HL-60 (cell line): Measurements from ENCODE around the gene NCAPH2.

Source experiments
- DNase-seq, 2 experiments: peaks; one replicate each; pipeline ENCODE4 v3.0.0-alpha.2; 2010 to 2020; ENCODE audit warnings: low read depth in 1 of 2, low spot score in 1 of 2
- H3K27ac ChIP-seq: fragments of 250-450 bp; sonication (Bioruptor Pico); replicated peaks from 2 replicates; pipeline ENCODE4 v1.5.1; 2020; ENCODE audit warnings: mild to moderate bottlenecking, moderate library complexity
- H3K27me3 ChIP-seq: fragments of 250-450 bp; sonication (Bioruptor Pico); 2 replicates; pipeline ENCODE4 v1.5.1; 2021; ENCODE audit warnings: mild to moderate bottlenecking, moderate library complexity; ENCODE audit not compliant: insufficient read depth, poor library complexity, severe bottlenecking
- H3K4me3 ChIP-seq: replicated peaks from 2 replicates; pipeline ENCODE4 v1.5.1; 2011; ENCODE audit warnings: mild to moderate bottlenecking, control low read depth, low read length; ENCODE audit not compliant: insufficient read depth
- CTCF ChIP-seq: IDR thresholded peaks from one replicate; pipeline ENCODE4 v1.5.1; 2011; ENCODE audit warnings: low read length, control low read depth, inconsistent platforms; ENCODE audit not compliant: insufficient read depth
- GABPA ChIP-seq: IDR thresholded peaks from 2 replicates; pipeline ENCODE4 v1.6.1; 2012; ENCODE audit warnings: low read depth
- POLR2AphosphoS5 ChIP-seq: IDR thresholded peaks from 2 replicates; pipeline ENCODE4 v1.6.1; 2012; ENCODE audit warnings: low read depth
- REST ChIP-seq: IDR thresholded peaks from 2 replicates; pipeline ENCODE4 v1.6.1; 2012; ENCODE audit warnings: low read depth; ENCODE audit not compliant: insufficient replicate concordance
- SPI1 ChIP-seq: IDR thresholded peaks from 2 replicates; pipeline ENCODE4 v1.6.1; 2012; ENCODE audit warnings: low read depth, mild to moderate bottlenecking, borderline replicate concordance

NCAPH2 gene

GRCh38 chr22:50488886-50489285 is 19.1 kb upstream of the NCAPH2 start:
- Histone ChIP-seq H3K4me3 (no peak overlapping the region), H3K27ac (no peak overlapping the region), H3K27me3 (no peaks in the 10 kb centered on the region)
- DNase-seq, result no peak
- no peak for TF ChIP-seq REST
- no peak for TF ChIP-seq CTCF
- TF ChIP-seq POLR2AphosphoS5, result no peak
- no peak for TF ChIP-seq GABPA
- no peak for TF ChIP-seq SPI1

- Histone ChIP-seq H3K27me3 (no peaks in the 10 kb centered on the region), H3K27ac (no peak overlapping the region), H3K4me3 (no peak overlapping the region)
- DNase-seq, result no peak
- no peak for TF ChIP-seq CTCF
- no peak for TF ChIP-seq POLR2AphosphoS5
- no peak for TF ChIP-seq REST
- TF ChIP-seq GABPA, result no peak
- TF ChIP-seq SPI1, result no peak
Measured at GRCh38 chr22:50489363-50490243, 18.4 kb upstream of the NCAPH2 start.

GRCh38 chr22:50490531-50491308 is 17.3 kb upstream of the NCAPH2 start:
- H3K27ac ChIP-seq, result no peak overlapping the region
- peak in 1 of 2 experiments; percentile 53 for DNase-seq

GRCh38 chr22:50497093-50497492 is 10.9 kb upstream of the NCAPH2 start:
- DNase-seq, result no peak
- no peaks in the 10 kb centered on the region for H3K27me3 ChIP-seq
- TF ChIP-seq GABPA, result no peak
- no peak for TF ChIP-seq REST
- no peak for TF ChIP-seq POLR2AphosphoS5
- TF ChIP-seq CTCF, result no peak
- TF ChIP-seq SPI1, result no peak
- H3K27ac ChIP-seq, result no peak overlapping the region
- H3K4me3 ChIP-seq, result no peak overlapping the region

More at GRCh38 chr22:50490531-50491308, 17.3 kb upstream of the NCAPH2 start:
- H3K4me3 ChIP-seq, result no peak overlapping the region
- TF ChIP-seq SPI1, result peak; percentile 42; the same call in 1 of the 2 replicates
- no peak for TF ChIP-seq GABPA
- no peaks in the 10 kb centered on the region for H3K27me3 ChIP-seq
